Trophoblast cell (in vitro differentiated cells and primary cell): ENCODE results near the gene MMP1.

ENCODE experiments used
- DNase-seq, 2 donors: peaks; one replicate each; pipeline ENCODE4 v3.0.0-alpha.2; 2016
- H2AFZ ChIP-seq: 2 replicates; pipeline ENCODE4 v1.6.1; 2013; ENCODE audit warnings: low read length, moderate library complexity, mild to moderate bottlenecking; ENCODE audit not compliant: insufficient read depth, poor library complexity
- H2AK5ac ChIP-seq: 2 replicates; pipeline ENCODE4 v1.6.1; 2013; ENCODE audit warnings: mild to moderate bottlenecking, low read length
- H2BK120ac ChIP-seq: 2 replicates; pipeline ENCODE4 v1.6.1; 2013; ENCODE audit warnings: low read length, mild to moderate bottlenecking, moderate library complexity; ENCODE audit not compliant: insufficient read depth, poor library complexity
- H2BK12ac ChIP-seq: 2 replicates; pipeline ENCODE4 v1.6.1; 2013; ENCODE audit warnings: mild to moderate bottlenecking, low read length, moderate library complexity
- H2BK5ac ChIP-seq: 2 replicates; pipeline ENCODE4 v1.6.1; 2013; ENCODE audit warnings: low read length, low read depth, moderate library complexity, mild to moderate bottlenecking; ENCODE audit not compliant: poor library complexity
- H3K14ac ChIP-seq: 2 replicates; pipeline ENCODE4 v1.6.1; 2013; ENCODE audit warnings: mild to moderate bottlenecking, low read length
- H3K18ac ChIP-seq: 2 replicates; pipeline ENCODE4 v1.6.1; 2013; ENCODE audit warnings: mild to moderate bottlenecking, low read length
- H3K23ac ChIP-seq: 2 replicates; pipeline ENCODE4 v1.6.1; 2013; ENCODE audit warnings: low read length
- H3K27ac ChIP-seq: 2 replicates; pipeline ENCODE4 v1.5.1; 2013; ENCODE audit warnings: low read depth, mild to moderate bottlenecking, inconsistent platforms, low read length, moderate library complexity
- H3K27me3 ChIP-seq: 2 replicates; pipeline ENCODE4 v1.6.1; 2013; ENCODE audit warnings: inconsistent platforms, mild to moderate bottlenecking, low read length, moderate library complexity; ENCODE audit not compliant: insufficient read depth
- H3K36me3 ChIP-seq, 2 experiments: 1 replicate in 1 of 2; 2 replicates in 1 of 2; pipeline ENCODE4 v1.6.1; 2013; ENCODE audit warnings: low read length in 2 of 2, mild to moderate bottlenecking in 2 of 2, moderate library complexity in 1 of 2; ENCODE audit not compliant: insufficient read depth in 2 of 2, control insufficient read depth in 1 of 2
- H3K4ac ChIP-seq: 2 replicates; pipeline ENCODE4 v1.6.1; 2013; ENCODE audit warnings: low read depth, mild to moderate bottlenecking, low read length, moderate library complexity
- H3K4me1 ChIP-seq, 2 experiments: 1 replicate in 1 of 2; 2 replicates in 1 of 2; pipeline ENCODE4 v1.6.1; 2013; ENCODE audit warnings: low read length in 2 of 2, mild to moderate bottlenecking in 2 of 2, moderate library complexity in 1 of 2; ENCODE audit not compliant: insufficient read depth in 2 of 2, control insufficient read depth in 1 of 2
- H3K4me2 ChIP-seq: 2 replicates; pipeline ENCODE4 v1.6.1; 2013; ENCODE audit warnings: inconsistent platforms, mild to moderate bottlenecking, low read length, moderate library complexity
- H3K4me3 ChIP-seq: 2 replicates; pipeline ENCODE4 v1.5.1; 2013; ENCODE audit warnings: mild to moderate bottlenecking, low read depth, low read length, inconsistent platforms
- H3K79me1 ChIP-seq: one replicate; pipeline ENCODE4 v1.6.1; 2013; ENCODE audit warnings: low read length
- H3K79me2 ChIP-seq: 2 replicates; pipeline ENCODE4 v1.6.1; 2013; ENCODE audit warnings: low read length, mild to moderate bottlenecking; ENCODE audit not compliant: control insufficient read depth, insufficient read depth, poor library complexity
- H3K9ac ChIP-seq: 2 replicates; pipeline ENCODE4 v1.6.1; 2013; ENCODE audit warnings: mild to moderate bottlenecking, low read length
- H3K9me3 ChIP-seq: 2 replicates; pipeline ENCODE4 v1.6.1; 2013; ENCODE audit warnings: low read depth, mild to moderate bottlenecking, control low read depth, inconsistent platforms, low read length; ENCODE audit not compliant: insufficient read depth
- H4K12ac ChIP-seq: 2 replicates; pipeline ENCODE4 v1.6.1; 2013; ENCODE audit warnings: low read depth, mild to moderate bottlenecking, low read length, moderate library complexity
- H4K8ac ChIP-seq: 2 replicates; pipeline ENCODE4 v1.6.1; 2013; ENCODE audit warnings: low read depth, mild to moderate bottlenecking, low read length, moderate library complexity
- H4K91ac ChIP-seq: one replicate; pipeline ENCODE4 v1.6.1; 2013; ENCODE audit warnings: low read depth, mild to moderate bottlenecking, low read length, moderate library complexity
- WGBS: extraction: QIAGEN DNeasy Blood & Tissue Kit; methylation state at CpG from one replicate; pipeline ENCODE4 v1.1.7; 2013; ENCODE audit warnings: missing lambda C conversion rate; ENCODE audit not compliant: insufficient read length, insufficient coverage; ENCODE audit errors: extremely low coverage; 5-methylcytosine and 5-hydroxymethylcytosine counted together

The MMP1 gene

DNA sequence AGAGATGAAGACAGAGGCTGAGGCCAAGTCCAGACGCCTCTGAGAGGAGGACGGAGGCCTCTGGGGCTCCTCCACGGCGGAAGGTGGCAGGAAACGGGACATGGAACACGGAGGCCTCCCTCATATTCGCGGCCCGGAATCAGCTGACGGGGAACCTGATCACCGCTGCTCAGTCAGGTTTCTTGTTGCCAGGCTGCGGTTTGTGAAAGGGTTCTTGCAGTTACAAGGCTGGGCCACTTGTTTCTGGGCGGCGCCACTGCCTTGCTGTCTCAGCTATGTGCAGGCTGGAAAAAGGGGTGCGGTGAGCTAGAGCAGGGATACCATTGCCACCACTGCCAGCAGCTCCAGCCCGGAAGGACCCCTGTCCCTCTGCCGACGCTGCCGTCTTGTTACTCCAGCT, 10.0 kb upstream of the MMP1 start:
- no peak overlapping the region for H3K4me2 ChIP-seq
- H2BK120ac ChIP-seq = no peak overlapping the region
- no peak overlapping the region for H4K8ac ChIP-seq
- WGBS = no CpG with 5 or more reads among the region's 19 CpGs
- peak overlapping the region; percentile 44 for H2BK12ac ChIP-seq
- no peak overlapping the region for H3K9ac ChIP-seq
- H2AFZ ChIP-seq = no peak overlapping the region
- H3K79me2 ChIP-seq = no peaks in the 10 kb centered on the region
- peak; percentile 13 to 36 for DNase-seq
- no peak overlapping the region for H3K4ac ChIP-seq
- no peak overlapping the region for H3K4me3 ChIP-seq
- no peaks in the 10 kb centered on the region for H3K27me3 ChIP-seq
- no peak overlapping the region for H4K91ac ChIP-seq
- no peak overlapping the region for H2BK5ac ChIP-seq
- H3K27ac ChIP-seq = no peak overlapping the region
- H4K12ac ChIP-seq = no peak overlapping the region
- H3K14ac ChIP-seq = no peak overlapping the region
- H3K36me3 ChIP-seq = no peaks in the 10 kb centered on the region
- no peak overlapping the region for H3K18ac ChIP-seq
- H3K9me3 ChIP-seq = peaks cover 2% of the 10 kb centered on the region
- no peak overlapping the region for H3K23ac ChIP-seq
- H3K4me1 ChIP-seq = peaks cover 4 to 5% of the 10 kb centered on the region in 2 experiments
- no peak overlapping the region for H2AK5ac ChIP-seq
- peaks cover 4% of the 10 kb centered on the region for H3K79me1 ChIP-seq

DNA sequence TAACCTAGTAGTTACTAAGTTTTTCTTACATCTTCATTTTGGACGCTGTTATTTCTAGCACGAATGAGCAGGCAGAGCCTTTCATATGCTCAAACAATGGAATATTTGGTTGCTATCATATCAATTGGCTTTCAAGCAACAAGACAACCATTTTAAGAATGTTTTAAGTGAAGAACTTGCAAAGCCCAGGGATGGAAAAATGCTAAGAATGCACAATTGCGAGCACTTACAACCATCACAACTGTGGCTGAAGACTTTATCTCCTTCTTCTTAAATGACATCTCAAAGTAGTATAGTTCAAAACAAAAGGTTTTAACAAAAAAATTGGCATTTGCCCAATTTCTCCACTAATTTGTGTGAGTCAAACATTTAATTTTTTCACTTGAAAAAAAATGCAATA, 8.3 kb upstream of the MMP1 start:
- peak in 1 of 2 donors; percentile 66 for DNase-seq
- no peak overlapping the region for H4K8ac ChIP-seq
- H3K79me1 ChIP-seq = peaks cover 4% of the 10 kb centered on the region
- no peaks in the 10 kb centered on the region for H3K36me3 ChIP-seq
- WGBS = no CpG with 5 or more reads among the region's 3 CpGs
- peaks cover 4 to 5% of the 10 kb centered on the region in 2 experiments for H3K4me1 ChIP-seq
- no peak overlapping the region for H4K12ac ChIP-seq
- no peaks in the 10 kb centered on the region for H3K79me2 ChIP-seq
- H4K91ac ChIP-seq = no peak overlapping the region
- no peaks in the 10 kb centered on the region for H3K27me3 ChIP-seq
- no peak overlapping the region for H3K18ac ChIP-seq
- no peak overlapping the region for H3K9ac ChIP-seq
- no peak overlapping the region for H3K4me2 ChIP-seq
- no peak overlapping the region for H3K14ac ChIP-seq
- H3K4ac ChIP-seq = no peak overlapping the region
- H3K23ac ChIP-seq = no peak overlapping the region
- H3K4me3 ChIP-seq = no peak overlapping the region
- H2AK5ac ChIP-seq = no peak overlapping the region
- H3K27ac ChIP-seq = peak overlapping the region; percentile 70
- H3K9me3 ChIP-seq = peaks cover 2% of the 10 kb centered on the region
- H2AFZ ChIP-seq = no peak overlapping the region
- no peak overlapping the region for H2BK12ac ChIP-seq
- no peak overlapping the region for H2BK5ac ChIP-seq
- no peak overlapping the region for H2BK120ac ChIP-seq

DNA sequence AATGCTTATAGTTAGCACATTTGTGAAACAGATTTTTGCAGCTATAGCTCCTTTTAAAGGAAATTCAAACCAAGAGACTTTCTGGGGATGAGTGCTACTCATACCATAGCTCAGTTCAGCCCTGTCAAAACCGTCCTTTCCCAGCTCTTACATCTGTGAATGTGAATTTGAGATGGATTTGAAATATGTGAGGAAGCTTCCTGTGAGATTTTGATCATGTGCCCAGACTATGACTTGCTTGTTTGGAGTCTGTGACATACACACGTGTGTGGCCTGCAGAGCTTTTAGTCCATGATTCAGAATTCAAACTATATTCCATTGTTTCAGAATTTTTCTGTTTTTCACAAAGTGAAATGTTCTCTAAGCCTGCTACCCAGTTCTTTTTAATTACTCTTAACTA, 4.4 kb upstream of the MMP1 start:
- no peak overlapping the region for H3K4me3 ChIP-seq
- peaks cover 4% of the 10 kb centered on the region in 2 experiments for H3K4me1 ChIP-seq
- H2BK5ac ChIP-seq = no peak overlapping the region
- no peak overlapping the region for H3K4me2 ChIP-seq
- no CpG with 5 or more reads among the region's 2 CpGs for WGBS
- H3K18ac ChIP-seq = no peak overlapping the region
- H3K36me3 ChIP-seq = no peaks in the 10 kb centered on the region
- no peak overlapping the region for H4K8ac ChIP-seq
- no peak overlapping the region for H2AK5ac ChIP-seq
- no peak overlapping the region for H3K14ac ChIP-seq
- H2BK120ac ChIP-seq = no peak overlapping the region
- no peak overlapping the region for H3K23ac ChIP-seq
- H3K4ac ChIP-seq = no peak overlapping the region
- peak in 1 of 2 donors; percentile 21 for DNase-seq
- H2BK12ac ChIP-seq = no peak overlapping the region
- no peaks in the 10 kb centered on the region for H3K9me3 ChIP-seq
- H4K91ac ChIP-seq = no peak overlapping the region
- no peak overlapping the region for H3K9ac ChIP-seq
- H3K79me2 ChIP-seq = no peaks in the 10 kb centered on the region
- no peak overlapping the region for H4K12ac ChIP-seq
- H2AFZ ChIP-seq = no peak overlapping the region
- no peaks in the 10 kb centered on the region for H3K27me3 ChIP-seq
- no peak overlapping the region for H3K27ac ChIP-seq
- peaks cover 3% of the 10 kb centered on the region for H3K79me1 ChIP-seq

DNA sequence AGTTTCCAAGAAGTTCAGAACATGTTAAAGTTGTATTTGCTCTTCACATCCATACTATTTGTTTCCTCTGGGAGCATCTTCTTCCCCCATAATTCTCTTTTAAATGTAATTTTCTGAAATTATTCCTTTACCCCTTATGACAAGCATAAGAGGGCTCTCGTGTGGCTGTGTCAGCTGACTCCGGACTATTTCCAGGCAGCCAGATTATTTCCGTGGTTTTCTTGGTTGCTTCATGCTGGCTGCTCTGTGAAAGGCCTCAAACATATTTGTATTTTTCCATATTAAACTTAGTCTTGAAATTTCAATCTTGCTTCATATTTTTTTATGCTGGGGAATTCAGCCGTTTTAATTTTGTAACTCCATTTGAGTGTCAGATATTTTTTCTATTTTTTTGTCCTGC, 2.8 kb upstream of the MMP1 start:
- no peak for DNase-seq
- Histone ChIP-seq H4K12ac (no peak overlapping the region), H2BK120ac (no peak overlapping the region), H3K79me2 (no peaks in the 10 kb centered on the region), H3K9me3 (no peaks in the 10 kb centered on the region), H3K4ac (no peak overlapping the region), H2AK5ac (no peak overlapping the region), H3K23ac (no peak overlapping the region), H3K9ac (no peak overlapping the region), H3K27me3 (no peaks in the 10 kb centered on the region), H3K27ac (no peak overlapping the region), H2BK5ac (no peak overlapping the region), H4K8ac (no peak overlapping the region), H3K36me3 (no peaks in the 10 kb centered on the region), H3K4me1 (no peaks in the 10 kb centered on the region), H3K14ac (no peak overlapping the region), H3K18ac (no peak overlapping the region), H2BK12ac (no peak overlapping the region), H3K79me1 (no peaks in the 10 kb centered on the region), H3K4me3 (no peak overlapping the region), H4K91ac (no peak overlapping the region), H2AFZ (no peak overlapping the region), H3K4me2 (no peak overlapping the region)
- no CpG with 5 or more reads among the region's 4 CpGs for WGBS
